Fibroblast of lung (primary cell): ENCODE measurements around the gene KLHL13.

Source experiments
- CTCF ChIP-seq, 2 donors: IDR thresholded peaks in 1 of 2; conservative IDR thresholded peaks in 1 of 2; 1 replicate in 1 of 2; 2 replicates in 1 of 2; pipeline ENCODE4 v1.5.1; 2011 to 2012; ENCODE audit warnings: low read length in 2 of 2, control low read depth in 1 of 2, inconsistent platforms in 1 of 2, low read depth in 1 of 2, mild to moderate bottlenecking in 1 of 2
- EZH2 ChIP-seq: IDR thresholded peaks from 2 replicates; pipeline ENCODE4 v1.5.1; 2012; ENCODE audit warnings: low read length, control low read depth, mild to moderate bottlenecking; ENCODE audit errors: missing control alignments

- TF ChIP-seq CTCF (conservative IDR thresholded peaks at IDR 0.05 in 1 of 2, IDR thresholded peaks at IDR 0.05 in 1 of 2; ENCODE audit: low read depth in 1 of 2, low read length in 2 of 2), result no peak
- TF ChIP-seq EZH2, result no peak
These were observed 224.1 kb downstream of the KLHL13 start for GRCh38 chrX:117892469-117892868.
